HFFc6 (cell line): ENCODE results near the gene MMP2. TPM values are rescaled to one million over a fixed set of nuclear protein-coding genes. Genes with fewer than 3 reads are reported as not detected.

ENCODE experiments used
- DNase-seq: peaks from one replicate; pipeline ENCODE4 v3.0.0-alpha.2; 2018
- H3K27ac Mint-ChIP-seq: 2 replicates; pipeline ENCODE4 v1.8.0; 2020; ENCODE audit warnings: mild to moderate bottlenecking, mixed read lengths
- H3K27me3 Mint-ChIP-seq: 2 replicates; pipeline ENCODE4 v1.8.0; 2021; ENCODE audit warnings: mild to moderate bottlenecking, moderate library complexity, mixed read lengths; ENCODE audit not compliant: insufficient read depth
- H3K36me3 Mint-ChIP-seq: 2 replicates; pipeline ENCODE4 v1.8.0; 2021; ENCODE audit warnings: low read depth, mixed read lengths
- H3K4me1 Mint-ChIP-seq: 2 replicates; pipeline ENCODE4 v1.8.0; 2020; ENCODE audit warnings: low read depth, mixed read lengths
- H3K4me3 Mint-ChIP-seq: 2 replicates; pipeline ENCODE4 v1.8.0; 2020; ENCODE audit warnings: mild to moderate bottlenecking, moderate library complexity, mixed read lengths
- H3K9me3 Mint-ChIP-seq: 2 replicates; pipeline ENCODE4 v1.8.0; 2020; ENCODE audit warnings: mild to moderate bottlenecking, mixed read lengths
- total RNA-seq, 6 experiments: library from RNA; stranded (reverse); fragmentation: NEBNext Ultra II Directional; extraction: Animal tissue kit (Norgen Biotek cat#: 25700); gene quantifications; 2 replicates in 1 of 6; 3 replicates in 5 of 6; pipeline ENCODE4 v1.2.3, GENCODE V29; 2021
- TF ChIP-seq, protein P1 (sequence below): fragments of 200-600 bp; sonication (generic); IDR thresholded peaks from 2 replicates; pipeline ENCODE4 v1.5.0; 2021; ENCODE audit warnings: antibody characterized with exemption, mild to moderate bottlenecking

The MMP2 gene
- total RNA-seq, 6 experiments from 2014 or later, result 446 to 563 (median 511) TPM

DNA sequence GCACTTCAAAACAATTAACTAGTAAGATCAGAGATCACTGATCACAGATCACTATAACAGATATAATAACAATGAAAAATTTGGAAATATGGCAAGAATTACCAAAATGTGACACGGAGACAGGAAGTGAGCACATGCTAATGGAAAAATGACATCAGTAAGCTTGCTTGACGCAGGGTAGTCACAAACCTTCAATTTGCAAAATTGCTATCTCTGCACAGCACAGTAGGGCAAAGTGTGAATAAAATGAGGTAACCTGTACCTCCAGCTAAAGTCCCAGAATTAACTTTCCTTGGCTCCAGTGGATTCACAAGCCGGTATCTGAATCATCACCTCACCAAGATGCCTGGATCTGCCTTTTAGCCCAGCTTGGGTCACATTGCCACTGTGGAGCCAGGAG, 4.2 kb upstream of the MMP2 start:
- Mint-ChIP-seq H3K9me3 (no peaks in the 10 kb centered on the region), H3K36me3 (0 out of 2 replicates have a peak, but pooled peaks cover 4% of the 10 kb centered on the region), H3K27me3 (no peaks in the 10 kb centered on the region; the same call in 1 of the 2 replicates), H3K4me1 (peaks cover 89% of the 10 kb centered on the region), H3K27ac (no peak overlapping the region), H3K4me3 (no peak overlapping the region)
- TF ChIP-seq, protein P1, sequence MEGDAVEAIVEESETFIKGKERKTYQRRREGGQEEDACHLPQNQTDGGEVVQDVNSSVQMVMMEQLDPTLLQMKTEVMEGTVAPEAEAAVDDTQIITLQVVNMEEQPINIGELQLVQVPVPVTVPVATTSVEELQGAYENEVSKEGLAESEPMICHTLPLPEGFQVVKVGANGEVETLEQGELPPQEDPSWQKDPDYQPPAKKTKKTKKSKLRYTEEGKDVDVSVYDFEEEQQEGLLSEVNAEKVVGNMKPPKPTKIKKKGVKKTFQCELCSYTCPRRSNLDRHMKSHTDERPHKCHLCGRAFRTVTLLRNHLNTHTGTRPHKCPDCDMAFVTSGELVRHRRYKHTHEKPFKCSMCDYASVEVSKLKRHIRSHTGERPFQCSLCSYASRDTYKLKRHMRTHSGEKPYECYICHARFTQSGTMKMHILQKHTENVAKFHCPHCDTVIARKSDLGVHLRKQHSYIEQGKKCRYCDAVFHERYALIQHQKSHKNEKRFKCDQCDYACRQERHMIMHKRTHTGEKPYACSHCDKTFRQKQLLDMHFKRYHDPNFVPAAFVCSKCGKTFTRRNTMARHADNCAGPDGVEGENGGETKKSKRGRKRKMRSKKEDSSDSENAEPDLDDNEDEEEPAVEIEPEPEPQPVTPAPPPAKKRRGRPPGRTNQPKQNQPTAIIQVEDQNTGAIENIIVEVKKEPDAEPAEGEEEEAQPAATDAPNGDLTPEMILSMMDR, result no peak
- DNase-seq, result no peak

DNA sequence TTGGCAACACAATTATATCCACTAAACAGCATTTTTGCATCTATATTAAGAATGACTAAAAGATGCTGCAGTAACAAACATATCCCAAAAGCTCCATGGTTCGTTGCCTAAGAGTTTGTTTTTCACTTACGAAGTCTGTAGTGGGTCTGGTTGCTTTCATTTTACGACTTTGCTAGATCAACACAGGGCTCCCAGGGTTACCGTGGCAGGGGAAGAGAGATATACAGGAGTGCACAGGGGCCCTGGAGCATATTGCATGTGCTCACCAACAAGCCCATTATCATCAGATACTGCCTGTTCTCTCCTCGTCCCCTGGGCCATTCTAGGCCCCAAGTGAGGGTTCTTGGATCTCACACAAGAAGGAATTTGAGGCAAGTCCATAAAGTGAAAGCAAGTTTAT, 3.1 kb upstream of the MMP2 start:
- H3K4me3 Mint-ChIP-seq, result peak overlapping the region; percentile 57

DNA sequence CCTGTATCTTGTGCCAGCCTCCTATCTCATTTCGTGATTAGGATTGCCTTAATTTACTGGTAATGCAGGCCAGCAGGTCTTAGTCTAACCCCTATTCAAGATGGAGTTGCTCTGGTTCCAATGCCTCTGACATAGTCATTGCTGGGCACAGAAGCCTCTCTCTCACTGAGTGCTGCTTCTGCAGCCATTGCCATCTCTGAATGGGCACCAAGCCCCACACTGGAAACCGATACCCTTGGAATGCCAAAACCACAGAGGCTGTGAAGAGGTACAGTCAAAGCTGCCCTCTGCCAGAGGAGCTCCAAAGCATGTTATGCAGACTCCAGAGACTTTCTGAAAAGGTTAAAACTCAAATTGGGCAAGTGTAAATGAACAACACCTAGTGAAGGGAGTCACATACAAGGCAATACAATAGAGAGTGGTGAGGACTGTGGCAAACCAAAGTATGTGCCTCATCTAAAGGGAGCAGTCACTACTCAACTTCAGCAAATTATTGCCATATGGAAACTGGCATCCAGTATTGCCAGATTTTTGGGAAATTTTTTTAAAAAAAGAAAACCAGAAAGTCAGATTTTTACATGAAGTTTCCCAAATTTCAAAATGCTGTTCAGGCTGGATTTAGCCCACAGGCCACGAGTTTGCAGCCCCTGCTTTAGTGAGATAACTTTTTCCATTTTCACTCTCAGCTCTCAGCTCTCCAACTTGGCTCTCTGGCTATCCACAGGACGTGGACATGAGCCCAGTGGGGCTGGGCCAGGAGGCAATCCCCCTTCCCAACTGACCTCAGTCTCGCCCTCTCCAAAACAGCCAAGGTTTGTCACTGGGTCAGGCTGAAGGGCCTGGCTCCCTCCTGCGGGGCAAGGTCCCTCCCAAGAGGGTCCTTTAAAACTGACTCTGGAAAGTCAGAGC, 2.1 kb upstream of the MMP2 start:
- peaks cover 83% of the 10 kb centered on the region for H3K4me1 Mint-ChIP-seq
- H3K27me3 Mint-ChIP-seq, result no peaks in the 10 kb centered on the region; the same call in 1 of the 2 replicates
- peak overlapping the region; percentile 50; the same call in 1 of the 2 replicates for H3K4me3 Mint-ChIP-seq
- peaks cover 6% of the 10 kb centered on the region; the same call in 1 of the 2 replicates for H3K36me3 Mint-ChIP-seq
- TF ChIP-seq, protein P1, result no peak
- DNase-seq, result no peak
- peak overlapping the region; percentile 56; the same call in 1 of the 2 replicates for H3K27ac Mint-ChIP-seq
- H3K9me3 Mint-ChIP-seq, result no peaks in the 10 kb centered on the region

More for the DNA sequence above, 3.1 kb upstream of the MMP2 start:
- 0 out of 2 replicates have a peak, but pooled peaks cover 4% of the 10 kb centered on the region for H3K36me3 Mint-ChIP-seq
- no peaks in the 10 kb centered on the region; the same call in 1 of the 2 replicates for H3K27me3 Mint-ChIP-seq
- no peak for DNase-seq
- H3K4me1 Mint-ChIP-seq, result peaks cover 83% of the 10 kb centered on the region
- TF ChIP-seq, protein P1, result no peak
- no peaks in the 10 kb centered on the region for H3K9me3 Mint-ChIP-seq
- peak overlapping the region; percentile 56 for H3K27ac Mint-ChIP-seq

GRCh38 chr16:55477736-55478135, 1.3 kb upstream of the MMP2 start:
- no peaks in the 10 kb centered on the region for H3K9me3 Mint-ChIP-seq
- H3K4me1 Mint-ChIP-seq, result peaks cover 83% of the 10 kb centered on the region
- DNase-seq, result no peak
- no peak overlapping the region for H3K4me3 Mint-ChIP-seq
- H3K36me3 Mint-ChIP-seq, result peaks cover 12% of the 10 kb centered on the region
- no peaks in the 10 kb centered on the region; the same call in 1 of the 2 replicates for H3K27me3 Mint-ChIP-seq
- TF ChIP-seq, protein P1, result no peak
- H3K27ac Mint-ChIP-seq, result peak overlapping the region; percentile 12; the same call in 1 of the 2 replicates

- H3K27ac Mint-ChIP-seq, result peak overlapping the region; percentile 90
- peaks cover 76% of the 10 kb centered on the region for H3K4me1 Mint-ChIP-seq
- H3K9me3 Mint-ChIP-seq, result no peaks in the 10 kb centered on the region
- no peaks in the 10 kb centered on the region; the same call in 1 of the 2 replicates for H3K27me3 Mint-ChIP-seq
- H3K36me3 Mint-ChIP-seq, result peaks cover 30% of the 10 kb centered on the region
- TF ChIP-seq, protein P1, result no peak; the same call in 1 of the 2 replicates
- no peak for DNase-seq
- peak overlapping the region; percentile 97 for H3K4me3 Mint-ChIP-seq
Measured at GRCh38 chr16:55479430-55480140, 587 bp downstream of the MMP2 start.
